Large intestine (tissue), 1 donor: ENCODE data around the gene RASD1. TPM values are rescaled to one million over a fixed set of nuclear protein-coding genes. Genes with fewer than 3 reads are reported as not detected.

ENCODE experiments used
- polyA plus RNA-seq: library from polyadenylated mRNA; unstranded; fragments of 120-200 nt; gene quantifications from one replicate; pipeline ENCODE4 v1.2.1, GENCODE V29; 2013

The RASD1 gene
- polyA plus RNA-seq, 1 donor: 20.0 TPM

Other genes with a start within 250 kb of the RASD1 start
- gene COPS3, start 215.1 kb downstream of the RASD1 start, polyA plus RNA-seq: 57.7 TPM
- 3.1 TPM for gene NT5M, start 193.0 kb downstream of the RASD1 start, polyA plus RNA-seq
- gene MED9, start 19.4 kb downstream of the RASD1 start, polyA plus RNA-seq: 17.4 TPM
- gene PEMT, start 95.3 kb upstream of the RASD1 start, polyA plus RNA-seq: 25.7 TPM
- 26.2 TPM for gene RAI1, start 185.1 kb upstream of the RASD1 start, polyA plus RNA-seq